ENCODE measurements around the gene CYB561D1. TPM values are rescaled to one million over a fixed set of nuclear protein-coding genes. Genes with fewer than 3 reads are reported as not detected.
A peak's percentile ranks its signal among the peaks of the same experiment; 100 is the strongest.
"Not testable (repeated sequence)": the region's sequence is repeated elsewhere in the genome, so short reads cannot be mapped to it uniquely, and the experiment has no call there.

CYB561D1 gene
- polyA plus RNA-seq = 1 to 10 TPM; 4.8 to 9.1 (median 5.0) TPM

GRCh38 chr1:109493805-109494539, at the start of gene CYB561D1:
TSS of gene CYB561D1 (plus strand) at chr1:109494094. CDS start at chr1:109494140, 46 bp downstream.
- 0% methylated on average over 43 to 44 of the region's 44 CpGs for WGBS, 3 donors
- peak within 1 kb of the TSS; percentile 10 for H3K27ac ChIP-seq (ENCODE audit: low read depth, low read length)

- 88 to 92% (median 88%) methylated on average over 1 of the region's 1 CpG for WGBS, 3 donors
Observed at GRCh38 chr1:109444346-109444745, 49.5 kb upstream of the CYB561D1 start.

GRCh38 chr1:109445949-109446695, 47.8 kb upstream of the CYB561D1 start:
- not testable (repeated sequence) for H3K27ac ChIP-seq (ENCODE audit: low read depth, low read length)
- WGBS, 3 donors = 63 to 70% (median 68%) methylated on average over 11 of the region's 11 CpGs

More at GRCh38 chr1:109444346-109444745, 49.5 kb upstream of the CYB561D1 start:
- no peak overlapping the region for H3K27ac ChIP-seq (ENCODE audit: low read depth, low read length)

GRCh38 chr1:109447524-109447923, 46.4 kb upstream of the CYB561D1 start:
- 54 to 74% (median 63%) methylated on average over 4 of the region's 4 CpGs for WGBS, 3 donors
- no peak overlapping the region for H3K27ac ChIP-seq (ENCODE audit: low read depth, low read length)

GRCh38 chr1:109454497-109455133, 39.3 kb upstream of the CYB561D1 start:
- WGBS, 3 donors = 91 to 98% (median 97%) methylated on average over 1 of the region's 1 CpG
- no peak overlapping the region for H3K27ac ChIP-seq (ENCODE audit: low read depth, low read length)

GRCh38 chr1:109457819-109458218, 36.1 kb upstream of the CYB561D1 start:
- WGBS, 3 donors = 61 to 89% (median 82%) methylated on average over 4 of the region's 4 CpGs
- no peak overlapping the region for H3K27ac ChIP-seq (ENCODE audit: low read depth, low read length)

- 2 to 8% (median 6%) methylated on average over 24 of the region's 24 CpGs for WGBS, 3 donors
- H3K27ac ChIP-seq (ENCODE audit: low read depth, low read length) = no peak overlapping the region
Observed at GRCh38 chr1:109466125-109466451, 27.8 kb upstream of the CYB561D1 start.

- WGBS, 3 donors = 1 to 2% (median 1%) methylated on average over 60 to 88 of the region's 88 CpGs
- no peak within 1 kb of the TSS for H3K27ac ChIP-seq (ENCODE audit: low read depth, low read length)
Observed at GRCh38 chr1:109466452-109467300, 27.2 kb upstream of the CYB561D1 start, which contains the start of gene SYPL2. TSS of gene SYPL2 (plus strand) at chr1:109466546. CDS start at chr1:109466844, 298 bp downstream.

GRCh38 chr1:109467301-109467777, 26.6 kb upstream of the CYB561D1 start:
- H3K27ac ChIP-seq (ENCODE audit: low read depth, low read length) = no peak overlapping the region
- 14 to 15% (median 14%) methylated on average over 23 of the region's 23 CpGs for WGBS, 3 donors

- WGBS, 3 donors = 92 to 97% (median 94%) methylated on average over 1 of the region's 1 CpG
- no peak overlapping the region for H3K27ac ChIP-seq (ENCODE audit: low read depth, low read length)
Observed at GRCh38 chr1:109468061-109468460, 25.8 kb upstream of the CYB561D1 start.

- no peak overlapping the region for H3K27ac ChIP-seq (ENCODE audit: low read depth, low read length)
- WGBS, 3 donors = 32 to 54% (median 36%) methylated on average over 2 of the region's 2 CpGs
Observed at GRCh38 chr1:109468903-109469302, 25.0 kb upstream of the CYB561D1 start.

GRCh38 chr1:109470245-109470644, 23.6 kb upstream of the CYB561D1 start:
- 63 to 68% (median 66%) methylated on average over 6 of the region's 6 CpGs for WGBS, 3 donors

GRCh38 chr1:109472779-109473178, 21.1 kb upstream of the CYB561D1 start:
- 64 to 70% (median 70%) methylated on average over 3 of the region's 3 CpGs for WGBS, 3 donors
- H3K27ac ChIP-seq (ENCODE audit: low read depth, low read length) = no peak overlapping the region

More at GRCh38 chr1:109470245-109470644, 23.6 kb upstream of the CYB561D1 start:
- no peak overlapping the region for H3K27ac ChIP-seq (ENCODE audit: low read depth, low read length)

GRCh38 chr1:109473284-109474057, 20.4 kb upstream of the CYB561D1 start:
- not testable (repeated sequence) for H3K27ac ChIP-seq (ENCODE audit: low read depth, low read length)
- 84 to 86% (median 85%) methylated on average over 12 of the region's 12 CpGs for WGBS, 3 donors

GRCh38 chr1:109474697-109475096, 19.2 kb upstream of the CYB561D1 start:
- H3K27ac ChIP-seq (ENCODE audit: low read depth, low read length) = no peak overlapping the region
- WGBS, 3 donors = 60 to 81% (median 64%) methylated on average over 1 of the region's 1 CpG

GRCh38 chr1:109475261-109475660, 18.6 kb upstream of the CYB561D1 start:
- 80 to 84% (median 84%) methylated on average over 9 of the region's 9 CpGs for WGBS, 3 donors
- H3K27ac ChIP-seq (ENCODE audit: low read depth, low read length) = no peak overlapping the region

GRCh38 chr1:109476825-109477224, 17.1 kb upstream of the CYB561D1 start:
- 89 to 91% (median 89%) methylated on average over 8 of the region's 8 CpGs for WGBS, 3 donors
- H3K27ac ChIP-seq (ENCODE audit: low read depth, low read length) = no peak overlapping the region
